ENCODE measurements around the gene C13orf46. TPM values are rescaled to one million over a fixed set of nuclear protein-coding genes. Genes with fewer than 3 reads are reported as not detected.
"Not testable (repeated sequence)": the region's sequence is repeated elsewhere in the genome, so short reads cannot be mapped to it uniquely, and the experiment has no call there.

C13orf46 gene
- total RNA-seq, 1 donor from 2014 or later = 4.1 TPM

DNA sequence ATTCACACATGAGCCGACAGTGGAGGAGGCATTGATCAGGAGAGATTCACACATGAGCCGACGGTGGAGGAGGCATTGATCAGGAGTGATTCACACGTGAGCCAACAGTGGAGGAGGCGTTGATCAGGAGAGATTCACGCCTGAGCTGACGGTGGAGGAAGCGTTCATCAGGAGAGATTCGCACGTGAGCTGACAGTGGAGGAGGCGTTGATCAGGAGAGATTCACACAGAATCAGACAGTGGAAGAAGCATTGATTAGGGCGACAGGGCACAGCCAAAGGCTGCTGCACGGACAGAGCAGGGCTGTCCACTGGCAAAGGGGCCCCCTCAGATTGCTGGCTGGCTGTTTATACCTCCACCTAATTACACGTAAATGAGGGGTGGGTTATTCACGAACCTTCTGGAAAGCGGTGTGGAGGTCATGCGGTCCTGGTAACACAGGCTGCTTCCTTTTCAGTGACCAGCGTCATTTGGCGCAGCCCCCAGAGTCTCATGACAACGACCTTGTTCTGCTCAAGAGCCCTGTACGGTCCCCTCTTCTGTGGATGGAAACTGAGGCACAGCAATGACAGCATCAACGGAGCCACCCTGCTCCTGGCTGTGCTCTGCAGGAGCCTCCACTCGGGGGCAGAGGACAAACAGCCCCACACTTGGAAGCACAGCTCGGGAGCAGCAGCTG is 59.4 kb downstream of the C13orf46 start:
- DNase-seq (ENCODE audit: extremely low read depth, low read depth, low spot score) = no peak

DNA sequence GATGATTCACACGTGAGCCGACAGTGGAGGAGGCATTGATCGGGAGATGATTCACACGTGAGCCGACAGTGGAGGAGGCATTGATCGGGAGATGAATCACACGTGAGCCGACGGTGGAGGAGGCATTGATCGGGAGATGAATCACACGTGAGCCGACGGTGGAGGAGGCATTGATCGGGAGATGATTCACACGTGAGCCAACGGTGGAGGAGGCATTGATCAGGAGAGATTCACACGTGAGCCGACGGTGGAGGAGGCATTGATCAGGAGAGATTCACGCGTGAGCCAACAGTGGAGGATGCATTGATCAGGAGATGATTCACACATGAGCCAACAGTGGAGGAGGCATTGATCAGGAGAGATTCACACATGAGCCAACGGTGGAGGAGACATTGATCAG is 60.0 kb downstream of the C13orf46 start:
- not testable (repeated sequence) for DNase-seq (ENCODE audit: extremely low read depth, low read depth, low spot score)

DNA sequence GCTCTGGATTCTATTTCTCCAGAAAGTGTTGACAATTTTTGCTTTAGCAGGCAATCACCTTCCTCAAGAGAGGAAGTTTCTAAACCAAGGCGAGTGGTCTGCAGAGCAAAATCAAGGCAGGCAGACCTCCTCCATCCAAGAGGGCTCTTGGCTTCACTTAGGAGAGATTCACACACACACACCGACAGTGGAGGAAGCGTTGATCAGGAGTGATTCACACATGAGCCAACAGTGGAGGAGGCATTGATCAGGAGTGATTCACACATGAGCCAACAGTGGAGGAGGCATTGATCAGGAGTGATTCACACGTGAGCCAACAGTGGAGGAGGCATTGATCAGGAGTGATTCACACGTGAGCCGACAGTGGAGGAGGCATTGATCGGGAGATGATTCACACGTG is 60.5 kb downstream of the C13orf46 start:
- DNase-seq (ENCODE audit: extremely low read depth, low read depth, low spot score) = not testable (repeated sequence)

DNA sequence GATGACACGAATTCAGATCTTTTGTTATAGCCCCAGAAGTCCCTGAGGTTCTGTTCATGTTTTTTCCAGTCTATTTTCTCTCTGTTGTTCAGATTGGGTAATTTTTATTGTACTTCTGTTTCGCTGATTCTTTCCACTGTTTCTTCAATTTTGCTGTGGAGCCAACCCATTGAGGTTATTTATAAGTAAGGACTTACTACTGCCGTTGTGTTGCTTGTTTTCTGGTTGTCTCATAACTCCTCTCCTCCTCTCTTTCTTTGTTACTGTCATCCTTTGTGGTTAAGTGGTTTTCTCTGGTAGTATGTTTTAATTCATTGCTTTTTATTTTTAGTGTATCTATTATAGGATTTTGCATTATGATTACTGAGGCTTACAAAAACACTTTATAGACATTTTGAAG is 61.3 kb downstream of the C13orf46 start:
- DNase-seq (ENCODE audit: extremely low read depth, low read depth, low spot score) = no peak

DNA sequence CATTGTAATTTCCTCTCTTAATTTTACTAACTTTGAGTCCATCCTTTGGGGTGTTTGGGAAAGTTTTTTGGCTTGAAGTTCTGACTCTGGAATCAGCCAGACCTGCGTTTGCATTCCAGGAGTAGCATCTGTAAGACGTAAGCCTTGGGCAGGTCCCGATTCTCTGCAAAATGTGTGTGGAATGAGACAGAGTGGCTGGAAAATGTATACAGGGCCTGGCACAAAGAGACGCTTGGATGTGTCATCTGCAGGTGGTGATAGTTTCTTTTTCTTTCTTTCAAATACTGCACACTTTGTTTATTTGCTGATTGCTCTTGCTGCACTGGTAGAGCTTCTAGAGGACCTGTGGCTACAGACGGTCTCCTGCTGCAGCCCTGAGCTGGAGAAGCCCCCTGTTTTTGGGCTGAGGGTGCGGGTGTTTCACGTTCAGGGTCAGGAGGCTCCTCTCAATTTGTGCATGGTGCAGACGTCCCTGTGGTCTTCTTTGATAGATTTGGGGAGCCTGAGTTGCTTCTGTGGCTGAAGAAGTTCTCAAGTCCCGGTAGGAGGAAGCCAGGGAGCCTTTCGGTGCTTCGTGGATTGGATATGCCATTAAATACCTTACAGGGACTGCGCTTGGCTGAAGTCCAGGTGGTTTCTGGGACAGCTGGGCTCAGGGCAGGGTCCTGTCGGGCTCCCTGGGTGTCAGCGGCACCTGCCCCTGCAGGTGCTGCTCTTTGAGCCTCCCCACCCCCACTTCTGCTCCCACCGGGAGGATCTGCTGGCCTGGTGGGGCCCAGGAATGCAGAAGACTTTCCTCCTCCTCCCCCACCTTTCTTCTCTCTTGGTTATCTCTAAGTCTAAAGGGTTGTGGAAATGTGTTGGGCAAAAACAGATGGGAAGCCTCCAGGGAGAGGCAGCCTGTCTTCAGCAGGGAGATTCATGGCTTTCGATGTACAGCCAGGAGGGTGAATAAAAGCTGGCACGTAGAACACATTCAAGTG is 66.0 kb downstream of the C13orf46 start:
- DNase-seq (ENCODE audit: extremely low read depth, low read depth, low spot score) = no peak

DNA sequence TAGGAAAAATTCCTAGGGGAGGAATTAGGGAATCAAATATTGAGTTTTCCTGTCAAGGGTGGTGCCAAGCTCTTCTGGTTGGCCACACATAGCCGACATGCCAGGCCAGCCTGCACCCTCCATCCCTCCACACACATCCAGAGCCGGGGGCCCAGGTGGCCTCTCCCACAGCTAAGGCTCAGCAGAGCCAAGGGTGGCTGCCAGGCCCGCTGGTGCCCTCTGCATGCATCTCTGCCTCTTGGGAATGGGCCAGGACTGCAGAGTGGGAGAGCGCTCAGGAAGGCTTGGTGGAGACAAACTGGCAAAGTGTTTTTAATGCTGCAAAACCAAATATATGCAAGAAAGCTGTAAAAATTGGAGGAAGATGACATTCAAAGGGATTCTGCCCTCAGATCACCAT is 67.3 kb downstream of the C13orf46 start:
- DNase-seq (ENCODE audit: extremely low read depth, low read depth, low spot score) = no peak

DNA sequence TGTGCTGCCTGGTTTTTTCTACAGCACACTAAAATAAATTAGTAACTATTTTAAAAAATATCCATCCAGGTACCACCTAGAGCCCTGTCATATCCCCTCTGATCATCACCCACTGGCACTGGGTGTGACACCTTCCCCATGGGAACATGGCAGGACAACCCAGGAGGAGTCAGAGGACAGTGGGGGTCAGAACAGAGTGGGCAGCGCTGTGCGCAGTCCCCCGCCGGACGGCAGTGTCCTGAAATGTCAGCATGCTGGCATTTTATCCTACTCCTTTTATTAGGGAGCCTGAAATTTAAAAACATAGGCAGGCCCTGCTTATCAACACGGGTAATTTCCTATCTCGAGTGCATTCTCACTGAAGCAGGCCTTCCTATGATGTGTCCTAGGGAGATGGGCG is 67.9 kb downstream of the C13orf46 start:
- DNase-seq (ENCODE audit: extremely low read depth, low read depth, low spot score) = no peak

DNA sequence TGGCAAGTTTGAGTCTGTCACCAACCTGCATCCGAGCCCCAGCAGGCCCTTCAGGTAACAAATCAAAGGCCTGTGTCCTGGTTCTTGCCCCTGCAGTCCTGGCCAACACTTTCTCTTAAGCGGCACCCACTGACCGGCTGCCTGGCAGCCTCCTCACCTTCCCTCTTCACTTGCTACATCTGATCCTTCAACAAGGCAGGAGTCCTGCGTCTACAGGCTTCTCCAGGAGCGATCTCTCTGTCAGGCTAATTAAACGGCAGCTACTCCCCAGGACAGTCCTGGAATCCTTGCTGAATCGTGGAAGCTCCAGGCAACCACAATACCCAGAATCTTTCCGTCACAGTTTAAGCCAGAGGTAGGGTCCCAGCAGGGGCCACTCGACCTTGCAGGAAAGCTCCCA is 68.9 kb downstream of the C13orf46 start:
- no peak for DNase-seq (ENCODE audit: extremely low read depth, low read depth, low spot score)

DNA sequence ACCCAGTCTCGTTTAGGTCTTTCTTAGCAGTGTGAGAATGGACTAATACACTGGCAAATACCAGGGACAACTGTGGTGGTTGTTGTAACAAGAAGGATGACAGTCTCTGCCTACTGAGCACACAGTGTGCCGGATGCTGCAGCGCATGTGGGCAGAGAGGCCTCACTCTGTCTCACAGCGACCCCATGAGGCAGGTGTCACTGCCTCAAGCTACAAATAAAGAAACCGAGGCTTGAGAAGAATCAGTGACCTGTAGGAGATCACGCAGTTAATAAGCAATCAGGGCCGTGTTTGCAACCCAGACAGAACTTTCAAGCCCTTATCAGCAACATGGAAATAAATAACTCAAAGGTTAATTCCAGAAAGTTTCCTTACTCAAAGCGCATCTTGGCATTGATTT is 69.5 kb downstream of the C13orf46 start:
- no peak for DNase-seq (ENCODE audit: extremely low read depth, low read depth, low spot score)

DNA sequence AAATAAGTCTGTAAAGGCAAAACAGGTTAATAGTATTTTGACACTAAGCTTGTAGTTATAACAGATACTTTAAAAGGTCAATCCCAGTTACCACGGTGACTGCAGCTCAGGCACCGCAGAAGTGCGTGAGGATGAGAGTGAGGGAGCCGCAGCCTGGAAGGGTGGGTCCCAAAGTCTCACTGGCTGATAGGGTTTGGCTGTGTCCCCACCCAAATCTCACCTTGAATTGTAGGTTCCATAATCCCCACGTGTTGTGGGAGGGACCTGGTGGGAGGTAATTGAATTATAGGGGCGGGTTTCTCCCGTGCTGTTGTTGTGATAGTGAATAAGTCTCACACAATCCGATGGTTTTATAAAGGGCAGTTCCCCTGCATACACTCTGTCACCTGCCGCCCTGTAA is 70.0 kb downstream of the C13orf46 start:
- DNase-seq (ENCODE audit: extremely low read depth, low read depth, low spot score) = no peak

Other genes starting within 250 kb of the C13orf46 start
- gene TMEM255B, start 214.8 kb downstream of the C13orf46 start, total RNA-seq = 64.3 and 79.0 TPM in 2 replicates
- 134 and 165 TPM in 2 replicates for gene GAS6, start 110.0 kb downstream of the C13orf46 start, total RNA-seq
- 53.5 and 73.2 TPM in 2 replicates for gene RASA3, start 158.5 kb upstream of the C13orf46 start, total RNA-seq
- not detected in 2 replicates for gene CFAP97D2, start 205.2 kb upstream of the C13orf46 start, total RNA-seq

Data from glomerular endothelial cell (primary cell).